HepG2 (cell line): ENCODE data around the gene FBXO33. TPM values are rescaled to one million over a fixed set of nuclear protein-coding genes. Genes with fewer than 3 reads are reported as not detected.

Source experiments
- BCL3 ChIP-seq: sonication (generic); formaldehyde crosslinking; IDR thresholded peaks from 2 replicates; pipeline ENCODE4 v1.5.1; 2020; ENCODE audit warnings: mild to moderate bottlenecking, missing genetic modification reagents, moderate library complexity
- CREB1 ChIP-seq, 2 experiments: fragments of 450-650 bp in 1 of 2; IDR thresholded peaks; 2 replicates each; pipeline ENCODE4 v1.6.1; 2016 to 2017; ENCODE audit warnings: control low read depth in 1 of 2, mild to moderate bottlenecking in 1 of 2, missing compliant biosample characterization in 1 of 2, missing genetic modification characterization in 1 of 2
- GATA4 ChIP-seq: sonication (generic); IDR thresholded peaks from 2 replicates; pipeline ENCODE4 v1.6.1; 2016; ENCODE audit warnings: antibody characterized with exemption, low read depth, borderline replicate concordance
- IRF2 ChIP-seq: IDR thresholded peaks from 2 replicates; pipeline ENCODE4 v1.6.1; 2018; ENCODE audit warnings: missing genetic modification reagents, missing compliant biosample characterization
- PHF8 ChIP-seq: sonication (generic); formaldehyde crosslinking; IDR thresholded peaks from 2 replicates; pipeline ENCODE4 v1.5.0; 2020; ENCODE audit warnings: missing genetic modification reagents
- PPARG ChIP-seq: conservative IDR thresholded peaks from 2 replicates; pipeline ENCODE4 v1.6.1; 2016; ENCODE audit warnings: missing biosample characterization, missing genetic modification reagents
- SAFB2 ChIP-seq: sonication (generic); formaldehyde crosslinking; IDR thresholded peaks from 2 replicates; pipeline ENCODE4 v1.5.1; 2020; ENCODE audit warnings: missing genetic modification reagents, low read depth, mild to moderate bottlenecking, borderline replicate concordance
- SETDB1 ChIP-seq: sonication (generic); formaldehyde crosslinking; IDR thresholded peaks from 2 replicates; pipeline ENCODE4 v1.5.1; 2020; ENCODE audit warnings: missing genetic modification reagents, mild to moderate bottlenecking, borderline replicate concordance
- SRY ChIP-seq: sonication (generic); formaldehyde crosslinking; IDR thresholded peaks from 2 replicates; pipeline ENCODE4 v1.8.0; 2022; ENCODE audit warnings: mild to moderate bottlenecking, missing genetic modification reagents
- ZNF180 ChIP-seq: sonication (generic); formaldehyde crosslinking; IDR thresholded peaks from 2 replicates; pipeline ENCODE4 v1.4.0; 2020; ENCODE audit warnings: low read depth, missing genetic modification reagents, borderline replicate concordance
- ZNF205 ChIP-seq: IDR thresholded peaks from 2 replicates; pipeline ENCODE4 v1.6.1; 2018; ENCODE audit warnings: missing biosample characterization, missing genetic modification reagents
- ZNF468 ChIP-seq: sonication (generic); formaldehyde crosslinking; IDR thresholded peaks from 2 replicates; pipeline ENCODE4 v1.8.0; 2022; ENCODE audit warnings: mild to moderate bottlenecking, moderate library complexity, missing genetic modification reagents
- ZNF574 ChIP-seq: sonication (generic); formaldehyde crosslinking; IDR thresholded peaks from 2 replicates; pipeline ENCODE4 v1.4.0; 2020; ENCODE audit warnings: missing genetic modification reagents
- ZNF609 ChIP-seq: sonication (generic); formaldehyde crosslinking; IDR thresholded peaks from 2 replicates; pipeline ENCODE4 v1.4.0; 2020; ENCODE audit warnings: mild to moderate bottlenecking, missing genetic modification reagents, borderline replicate concordance
- ZNF687 ChIP-seq: sonication (generic); formaldehyde crosslinking; IDR thresholded peaks from 2 replicates; pipeline ENCODE4 v1.5.1; 2020; ENCODE audit warnings: mild to moderate bottlenecking, missing genetic modification reagents, moderate library complexity
- ZNF75D ChIP-seq: sonication (generic); formaldehyde crosslinking; IDR thresholded peaks from 2 replicates; pipeline ENCODE4 v1.8.1; 2023; ENCODE audit warnings: missing genetic modification reagents, mild to moderate bottlenecking, borderline replicate concordance
- polyA plus RNA-seq, 8 experiments: library from polyadenylated mRNA; depleted of rRNA in 3 of 8; stranded (reverse) in 7 of 8; unstranded in 1 of 8; fragments of >200 nt; fragmentation: Illumina TruSeq in 4 of 8; extraction: Trizol in 4 of 8; gene quantifications; 2 replicates each; pipeline versions ENCODE4 v1.2.1 to v1.2.3, GENCODE V29; 2011 to 2016; ENCODE audit warnings: low read depth in 4 of 8, missing spikeins in 1 of 8, mixed read lengths in 1 of 8; ENCODE audit not compliant: insufficient read depth in 1 of 8
- total RNA-seq, 5 experiments: library from RNA; depleted of rRNA; stranded (reverse); fragments of >200 nt; fragmentation: Illumina TruSeq; extraction: Trizol; gene quantifications; 2 replicates each; pipeline ENCODE4 v1.2.3, GENCODE V29; 2016; ENCODE audit warnings: low read depth in 1 of 5

The FBXO33 gene
- total and polyA plus RNA-seq, 2 of the 13 experiments (the other 11 are each of a cell fraction or from before 2014, with no cell fraction given): 15.5 to 16.9 TPM

GRCh38 chr14:39432179-39432618 lies at the start of gene FBXO33 (continued):
- no peak; the same call in 1 of the 2 replicates for TF ChIP-seq ZNF609 (CRISPR knock-in tag)
- TF ChIP-seq SETDB1 (CRISPR knock-in tag): no peak
- peak; percentile 80; the same call in 1 of the 2 replicates for TF ChIP-seq BCL3 (CRISPR knock-in tag)
- peak; percentile 94 for TF ChIP-seq CREB1 (IDR thresholded peaks at IDR 0.05)
- TF ChIP-seq CREB1 (CRISPR knock-in tag; IDR thresholded peaks at IDR 0.05): no peak
- TF ChIP-seq ZNF468 (CRISPR knock-in tag): 0 out of 2 replicates have a peak, but pooled peaks have one; percentile 15
- TF ChIP-seq PPARG (CRISPR knock-in tag): peak; percentile 55; the same call in 1 of the 2 replicates
- TF ChIP-seq ZNF205: 0 out of 2 replicates have a peak, but pooled peaks have one; percentile 27
- TF ChIP-seq ZNF687 (CRISPR knock-in tag): peak; percentile 75; the same call in 1 of the 2 replicates
- peak; percentile 52; the same call in 1 of the 2 replicates for TF ChIP-seq PHF8 (CRISPR knock-in tag)
- peak; percentile 58; the same call in 1 of the 2 replicates for TF ChIP-seq ZNF574 (CRISPR knock-in tag)
- peak; percentile 82 for TF ChIP-seq IRF2 (CRISPR knock-in tag)
- TF ChIP-seq GATA4: peak; percentile 46
- no peak for TF ChIP-seq ZNF75D (CRISPR knock-in tag)
- TF ChIP-seq ZNF180 (CRISPR knock-in tag): 0 out of 2 replicates have a peak, but pooled peaks have one; percentile 70
- TF ChIP-seq SAFB2 (CRISPR knock-in tag): no peak; the same call in 1 of the 2 replicates
- TF ChIP-seq SRY: 0 out of 2 replicates have a peak, but pooled peaks have one; percentile 62
